ENCODE data around the gene UNK. TPM values are rescaled to one million over a fixed set of nuclear protein-coding genes. Genes with fewer than 3 reads are reported as not detected.

The UNK gene
- total and polyA plus RNA-seq, 2 of the 13 experiments (the other 11 are each of a cell fraction or from before 2014, with no cell fraction given): 31.6 to 33.0 TPM

- TF ChIP-seq ZNF407 (CRISPR knock-in tag; IDR thresholded peaks at IDR 0.05; ENCODE audit: not compliant biosample characterization) (peak; percentile 23), BRF2 (CRISPR knock-in tag; IDR thresholded peaks at IDR 0.05) (peak; percentile 46), HOXA5 (CRISPR knock-in tag; IDR thresholded peaks at IDR 0.05) (0 out of 2 replicates have a peak, but pooled peaks have one; percentile 2), TEAD3 (CRISPR knock-in tag; optimal IDR thresholded peaks at IDR 0.05; ENCODE audit: borderline replicate concordance) (peak; percentile 92), TCF12 (IDR thresholded peaks at IDR 0.05) (no peak), TCF12 (CRISPR knock-in tag; IDR thresholded peaks at IDR 0.05) (no peak; the same call in 1 of the 2 replicates), MNT (IDR thresholded peaks at IDR 0.05) (0 out of 2 replicates have a peak, but pooled peaks have one; percentile 2), ZNF746 (CRISPR knock-in tag; IDR thresholded peaks at IDR 0.05) (no peak; the same call in 1 of the 2 replicates), CHD2 (IDR thresholded peaks at IDR 0.05; ENCODE audit: low read depth, low read length) (peak; percentile 64), NFAT5 (CRISPR knock-in tag; IDR thresholded peaks at IDR 0.05) (peak; percentile 5; the same call in 1 of the 2 replicates), ZNF670 (CRISPR knock-in tag; IDR thresholded peaks at IDR 0.05; ENCODE audit: borderline replicate concordance) (peak; percentile 57; the same call in 1 of the 2 replicates), KAT8 (CRISPR knock-in tag; IDR thresholded peaks at IDR 0.05) (peak; percentile 77; the same call in 1 of the 2 replicates), TBX2 (CRISPR knock-in tag; IDR thresholded peaks at IDR 0.05; ENCODE audit: borderline replicate concordance) (peak; percentile 87; the same call in 1 of the 2 replicates)
These were observed at the start of gene UNK (continued) for GRCh38 chr17:75784473-75785015.

All from HepG2 (cell line).